Dendritic cell treated with granulocyte-macrophage colony-stimulating factor and Interleukin-4, amounts not matched to agents 40 ng/mL and 50 ng/mL, for 4 days (primary cell): ENCODE results near the gene TEKT2.

ENCODE experiments used
- H3K27ac Mint-ChIP-seq: one replicate; pipeline ENCODE4 v1.8.0; 2022; ENCODE audit warnings: mild to moderate bottlenecking, mixed read lengths
- H3K27me3 Mint-ChIP-seq: one replicate; pipeline ENCODE4 v1.8.0; 2022; ENCODE audit warnings: mild to moderate bottlenecking, mixed read lengths
- H3K36me3 Mint-ChIP-seq: one replicate; pipeline ENCODE4 v1.8.0; 2022; ENCODE audit warnings: low read depth, mixed read lengths
- H3K4me1 Mint-ChIP-seq: one replicate; pipeline ENCODE4 v1.8.0; 2022; ENCODE audit warnings: low read depth, mixed read lengths
- H3K4me3 Mint-ChIP-seq: one replicate; pipeline ENCODE4 v1.8.0; 2022; ENCODE audit warnings: mild to moderate bottlenecking, moderate library complexity, mixed read lengths
- H3K9me3 Mint-ChIP-seq: one replicate; pipeline ENCODE4 v1.8.0; 2022; ENCODE audit warnings: mixed read lengths
- intact Hi-C: fragments of 100-400 bp; cut with micrococcal nuclease; formaldehyde crosslinking; loops from one replicate; pipeline ENCODE4 v1.15.0; 2022

The TEKT2 gene

DNA sequence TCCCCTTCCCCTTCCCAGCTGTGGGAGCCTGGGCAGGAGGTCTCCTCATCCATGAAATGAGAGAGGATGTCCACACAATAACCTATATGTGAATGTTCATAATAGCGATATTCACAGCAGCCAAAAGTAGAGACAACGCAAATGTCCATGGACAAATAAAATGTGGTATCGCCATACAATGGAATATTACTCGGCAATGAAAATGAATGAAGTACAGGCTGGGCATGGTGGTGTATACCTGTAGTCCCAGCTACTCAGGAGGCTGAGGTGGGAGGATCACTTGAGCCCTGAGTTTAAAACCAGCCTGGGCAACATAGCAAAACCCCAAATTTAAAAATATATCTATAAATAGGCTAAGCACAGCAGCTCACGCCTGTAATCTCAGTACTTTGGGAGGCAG, 17.7 kb downstream of the TEKT2 start:
- Mint-ChIP-seq H3K4me1 (peaks cover 22% of the 10 kb centered on the region), H3K27ac (no peak overlapping the region), H3K9me3 (no peaks in the 10 kb centered on the region), H3K4me3 (no peak overlapping the region), H3K36me3 (peaks cover 14% of the 10 kb centered on the region), H3K27me3 (no peaks in the 10 kb centered on the region)
- intact Hi-C loops: loop anchor here (2.0 to 5.0 kb wide), 3 partner anchors 33 to 186 kb away; no protein-coding TSS in a partner anchor

DNA sequence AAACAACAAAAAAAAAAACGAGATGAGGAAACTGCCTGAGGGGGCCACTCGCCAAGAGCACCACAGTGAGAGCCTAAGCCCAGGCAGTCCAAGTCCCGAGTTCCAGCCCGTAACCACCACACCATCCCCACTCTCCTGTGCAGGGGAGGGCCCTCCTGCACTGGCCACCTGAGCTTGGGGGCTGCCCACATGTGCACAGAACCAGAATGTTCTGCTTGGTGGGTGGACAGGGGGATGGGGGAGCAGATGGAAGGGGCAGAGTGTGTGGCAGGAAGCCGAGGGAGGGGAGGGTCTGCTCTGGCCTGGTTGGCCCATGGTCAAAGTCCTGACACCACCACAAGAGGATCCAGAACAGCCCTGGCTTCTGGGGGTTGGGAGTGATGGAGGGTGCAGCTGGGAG, 22.4 kb downstream of the TEKT2 start:
- intact Hi-C loops: no loop called here
- Mint-ChIP-seq H3K27ac (no peak overlapping the region), H3K4me3 (no peak overlapping the region)

DNA sequence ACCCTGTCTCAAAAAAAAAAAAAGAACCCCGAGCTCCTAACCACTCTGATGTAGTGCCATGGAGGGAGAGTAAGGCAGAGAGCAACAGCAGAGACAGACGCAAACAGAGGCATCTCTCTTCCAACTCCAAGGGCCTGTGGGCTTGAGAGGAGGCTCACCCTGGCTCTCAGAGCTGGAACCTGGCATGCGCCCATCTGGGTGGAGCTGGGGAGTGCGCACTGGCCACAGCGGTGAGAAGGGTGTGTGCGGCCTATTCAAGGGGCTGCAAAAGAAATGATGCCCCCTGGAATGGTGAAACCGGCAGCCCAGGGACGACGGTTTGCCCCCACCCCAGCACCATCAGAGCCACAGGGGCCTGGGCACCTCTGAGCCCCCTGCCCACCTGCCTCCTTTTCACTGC, 23.5 kb downstream of the TEKT2 start:
- no peak overlapping the region for H3K4me3 Mint-ChIP-seq
- peaks cover 8% of the 10 kb centered on the region for H3K4me1 Mint-ChIP-seq
- H3K36me3 Mint-ChIP-seq: no peaks in the 10 kb centered on the region
- H3K27me3 Mint-ChIP-seq: peaks cover 7% of the 10 kb centered on the region
- intact Hi-C loops: no loop called here
- no peaks in the 10 kb centered on the region for H3K9me3 Mint-ChIP-seq
- H3K27ac Mint-ChIP-seq: no peak overlapping the region

More for the DNA sequence above, 22.4 kb downstream of the TEKT2 start:
- H3K27me3 Mint-ChIP-seq: peaks cover 7% of the 10 kb centered on the region
- H3K9me3 Mint-ChIP-seq: no peaks in the 10 kb centered on the region
- no peaks in the 10 kb centered on the region for H3K36me3 Mint-ChIP-seq
- H3K4me1 Mint-ChIP-seq: peaks cover 4% of the 10 kb centered on the region

DNA sequence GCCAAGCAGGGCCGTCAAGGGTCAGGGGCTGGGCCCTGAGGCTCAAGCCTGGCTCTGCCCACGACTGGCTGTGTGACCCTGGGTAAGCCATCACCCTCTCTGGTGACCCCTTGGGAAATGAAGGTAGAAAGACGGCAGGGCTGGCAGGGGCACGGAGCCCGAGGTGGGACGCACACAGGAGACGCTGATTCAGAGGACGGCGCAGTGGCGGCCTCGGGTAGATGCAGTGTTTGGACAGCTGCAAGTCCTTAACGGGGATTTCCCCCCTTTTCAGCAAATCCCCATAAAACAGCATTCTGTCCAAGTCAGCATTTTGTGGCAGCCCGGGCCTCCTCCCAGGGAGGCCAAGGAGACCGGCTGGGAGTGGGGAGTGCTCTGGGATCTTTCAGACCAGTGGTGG, 24.4 kb downstream of the TEKT2 start:
- Mint-ChIP-seq H3K4me1 (peaks cover 8% of the 10 kb centered on the region), H3K9me3 (no peaks in the 10 kb centered on the region), H3K27ac (no peak overlapping the region), H3K36me3 (peaks cover 3% of the 10 kb centered on the region), H3K4me3 (no peak overlapping the region), H3K27me3 (peaks cover 7% of the 10 kb centered on the region)
- intact Hi-C loops: no loop called here

DNA sequence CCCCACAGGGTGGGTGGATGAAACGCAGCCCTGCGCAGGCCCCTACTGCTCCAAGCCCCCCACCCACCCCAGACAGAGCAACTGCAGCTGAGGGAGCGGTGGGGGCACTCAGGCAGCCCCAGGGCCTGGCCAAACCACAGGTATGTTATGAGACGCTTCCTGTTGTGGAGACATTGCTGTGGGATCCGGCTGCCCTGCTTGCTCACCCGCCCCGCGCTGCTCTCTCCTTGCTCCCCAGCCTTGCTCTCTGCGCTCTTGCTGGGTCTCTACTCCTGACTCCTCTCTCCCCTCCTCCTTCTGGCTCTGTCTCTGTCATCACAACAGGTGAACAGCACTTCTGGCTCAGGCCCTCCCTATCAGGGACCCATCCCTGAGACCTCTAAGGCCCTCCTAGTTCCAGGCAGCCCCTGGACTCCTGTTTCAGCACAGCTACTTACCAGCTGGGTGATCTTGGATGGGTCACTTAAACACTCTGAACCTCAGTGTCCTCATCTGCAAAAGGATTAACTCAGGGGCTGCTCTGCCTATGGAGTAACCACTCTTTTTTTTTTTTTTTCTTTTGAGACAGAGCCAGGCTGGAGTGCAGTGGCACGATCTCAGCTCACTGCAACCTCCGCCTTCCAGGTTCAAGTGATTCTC, 25.3 kb downstream of the TEKT2 start:
- peak overlapping the region; percentile 61 for H3K27ac Mint-ChIP-seq
- intact Hi-C loops: no loop called here
- peaks cover 7% of the 10 kb centered on the region for H3K36me3 Mint-ChIP-seq
- H3K4me3 Mint-ChIP-seq: no peak overlapping the region
- H3K27me3 Mint-ChIP-seq: peaks cover 7% of the 10 kb centered on the region
- H3K9me3 Mint-ChIP-seq: no peaks in the 10 kb centered on the region
- H3K4me1 Mint-ChIP-seq: peaks cover 8% of the 10 kb centered on the region

DNA sequence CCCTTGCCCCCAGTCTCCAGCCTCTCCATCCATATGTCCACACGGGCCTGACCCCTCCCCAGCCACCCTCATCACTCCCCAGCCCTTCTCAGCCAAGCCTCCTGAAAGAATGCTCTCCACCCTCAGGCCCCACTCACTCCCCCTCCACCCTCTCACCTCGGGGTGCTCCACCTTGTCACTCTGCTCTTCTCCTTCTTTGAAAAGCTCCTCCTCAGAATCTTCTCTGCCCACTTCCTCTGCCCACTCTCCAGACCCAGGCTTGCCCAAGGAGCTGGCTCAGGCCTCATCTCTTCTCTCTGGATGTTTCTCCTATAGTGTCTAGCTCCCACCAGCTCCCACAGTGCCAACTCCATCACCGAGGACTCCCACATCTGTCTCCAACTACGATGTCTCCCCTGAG, 27.3 kb downstream of the TEKT2 start:
- intact Hi-C loops: no loop called here
- peaks cover 7% of the 10 kb centered on the region for H3K27me3 Mint-ChIP-seq
- H3K27ac Mint-ChIP-seq: peak overlapping the region; percentile 10
- peaks cover 15% of the 10 kb centered on the region for H3K4me1 Mint-ChIP-seq
- H3K4me3 Mint-ChIP-seq: no peak overlapping the region
- H3K36me3 Mint-ChIP-seq: peaks cover 7% of the 10 kb centered on the region
- no peaks in the 10 kb centered on the region for H3K9me3 Mint-ChIP-seq

DNA sequence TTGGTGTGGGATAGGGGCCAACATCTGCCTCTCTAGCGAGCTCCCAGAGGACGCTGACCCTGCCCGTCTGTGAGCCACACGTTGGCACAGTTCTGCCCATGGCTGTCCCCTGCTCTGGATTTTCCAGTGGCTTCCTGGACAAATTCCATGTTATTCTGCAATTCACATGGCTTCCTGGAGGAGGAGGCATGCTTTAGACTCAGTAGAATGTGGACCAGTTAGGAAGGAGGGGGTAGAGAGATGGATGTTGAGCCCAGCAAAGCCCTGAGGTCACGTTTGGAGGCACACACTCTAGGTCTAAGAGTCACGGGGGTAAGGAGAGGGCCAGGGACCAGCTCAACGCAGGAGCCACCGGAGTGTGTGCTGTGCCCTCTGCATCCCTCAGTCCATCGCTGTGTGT, 28.9 kb downstream of the TEKT2 start:
- H3K27ac Mint-ChIP-seq: no peak overlapping the region
- no peaks in the 10 kb centered on the region for H3K9me3 Mint-ChIP-seq
- peaks cover 22% of the 10 kb centered on the region for H3K4me1 Mint-ChIP-seq
- H3K4me3 Mint-ChIP-seq: no peak overlapping the region
- intact Hi-C loops: no loop called here
- H3K36me3 Mint-ChIP-seq: peaks cover 7% of the 10 kb centered on the region
- H3K27me3 Mint-ChIP-seq: peaks cover 7% of the 10 kb centered on the region

DNA sequence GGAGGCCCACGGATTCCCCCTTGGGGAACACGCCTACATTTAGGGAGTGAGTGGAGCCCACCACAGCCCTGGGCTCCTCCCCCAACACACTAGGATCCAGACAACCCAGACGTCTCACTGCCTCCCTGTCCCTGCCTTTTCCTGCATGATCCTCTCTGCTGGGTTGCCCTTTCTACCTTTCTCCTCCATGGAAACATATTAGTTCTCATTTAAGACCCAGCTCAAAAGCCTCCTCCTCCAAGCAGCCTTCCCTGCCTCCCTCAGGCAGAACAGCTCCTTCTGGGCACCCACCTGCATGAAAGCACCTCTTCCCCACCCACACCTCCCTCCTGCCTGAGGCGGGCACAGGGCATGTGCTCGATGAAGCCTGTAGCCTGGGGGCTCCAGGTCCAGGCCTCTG, 30.5 kb downstream of the TEKT2 start:
- intact Hi-C loops: no loop called here
- Mint-ChIP-seq H3K4me3 (no peak overlapping the region), H3K27me3 (peaks cover 6% of the 10 kb centered on the region), H3K9me3 (no peaks in the 10 kb centered on the region), H3K36me3 (peaks cover 7% of the 10 kb centered on the region), H3K27ac (no peak overlapping the region), H3K4me1 (peaks cover 35% of the 10 kb centered on the region)

DNA sequence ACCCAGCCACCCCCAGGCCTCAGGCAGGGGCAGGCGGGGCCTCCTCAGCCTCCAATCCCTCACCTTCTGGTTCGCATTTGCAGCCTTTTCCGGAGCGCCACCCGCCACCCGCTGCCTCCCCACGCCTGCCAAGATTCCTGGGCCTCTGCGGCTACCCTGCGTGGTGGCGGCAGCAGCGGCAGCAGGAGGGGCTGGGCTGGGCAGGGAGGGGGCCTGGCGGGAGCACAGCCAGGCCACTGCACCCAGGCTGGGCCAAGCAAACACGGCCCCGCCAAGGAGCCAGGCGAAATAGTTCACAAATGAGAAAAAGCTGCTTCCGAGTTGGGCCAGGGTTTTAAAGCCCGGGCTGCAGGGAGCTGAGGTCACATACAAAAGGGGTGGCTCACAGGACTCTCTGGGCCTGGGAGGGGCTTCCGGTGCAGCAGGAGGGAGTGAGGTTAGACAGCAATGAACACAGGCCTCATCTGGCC, 31.3 kb downstream of the TEKT2 start:
- peaks cover 43% of the 10 kb centered on the region for H3K4me1 Mint-ChIP-seq
- H3K36me3 Mint-ChIP-seq: peaks cover 7% of the 10 kb centered on the region
- no peak overlapping the region for H3K4me3 Mint-ChIP-seq
- no peaks in the 10 kb centered on the region for H3K9me3 Mint-ChIP-seq
- intact Hi-C loops: no loop called here
- H3K27me3 Mint-ChIP-seq: peaks cover 4% of the 10 kb centered on the region
- no peak overlapping the region for H3K27ac Mint-ChIP-seq

DNA sequence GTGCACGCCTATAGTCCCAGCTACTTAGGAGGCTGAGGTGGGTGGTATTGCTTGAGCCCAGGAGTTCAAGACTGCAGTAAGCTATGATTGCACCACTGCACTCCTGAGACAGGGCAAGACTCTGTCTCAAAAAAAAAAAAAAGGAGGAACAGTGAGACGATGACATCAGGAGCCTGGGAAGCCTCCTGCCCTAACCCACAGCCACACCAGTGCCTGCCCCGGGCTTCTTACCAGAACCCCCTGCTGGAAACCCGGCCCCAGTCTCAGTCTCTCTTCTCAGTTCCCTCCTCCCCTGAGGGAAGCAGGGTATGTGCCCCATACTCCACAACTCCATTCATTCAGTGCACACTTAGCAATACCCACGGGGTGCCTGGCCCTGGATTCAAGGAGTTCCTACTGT, 32.0 kb downstream of the TEKT2 start:
- Mint-ChIP-seq H3K4me1 (peaks cover 47% of the 10 kb centered on the region), H3K36me3 (peaks cover 7% of the 10 kb centered on the region), H3K4me3 (no peak overlapping the region), H3K9me3 (no peaks in the 10 kb centered on the region), H3K27ac (no peak overlapping the region), H3K27me3 (peaks cover 3% of the 10 kb centered on the region)
- intact Hi-C loops: no loop called here

DNA sequence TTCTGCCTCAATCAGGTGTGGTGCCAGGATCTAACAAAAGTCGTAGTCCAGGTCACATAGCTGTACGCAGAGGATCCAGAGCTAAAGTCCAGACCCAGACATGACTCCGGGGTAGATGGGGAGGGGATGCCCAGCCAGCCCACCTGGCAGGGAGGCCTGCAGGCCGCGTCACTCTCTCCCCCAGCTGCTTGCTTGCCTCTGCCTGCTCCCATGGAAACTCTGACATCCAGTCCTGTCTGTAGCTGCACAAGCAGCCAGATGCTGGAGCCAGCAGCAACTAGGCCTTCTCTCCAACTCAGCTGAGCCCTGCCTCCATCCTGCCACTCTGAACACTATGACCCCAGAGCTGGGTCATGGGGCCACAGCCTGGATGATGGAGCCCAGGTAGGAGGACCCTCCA, 33.0 kb downstream of the TEKT2 start:
- H3K27ac Mint-ChIP-seq: no peak overlapping the region
- no peaks in the 10 kb centered on the region for H3K27me3 Mint-ChIP-seq
- H3K36me3 Mint-ChIP-seq: peaks cover 7% of the 10 kb centered on the region
- H3K4me3 Mint-ChIP-seq: no peak overlapping the region
- H3K4me1 Mint-ChIP-seq: peaks cover 43% of the 10 kb centered on the region
- no peaks in the 10 kb centered on the region for H3K9me3 Mint-ChIP-seq
- intact Hi-C loops: no loop called here

DNA sequence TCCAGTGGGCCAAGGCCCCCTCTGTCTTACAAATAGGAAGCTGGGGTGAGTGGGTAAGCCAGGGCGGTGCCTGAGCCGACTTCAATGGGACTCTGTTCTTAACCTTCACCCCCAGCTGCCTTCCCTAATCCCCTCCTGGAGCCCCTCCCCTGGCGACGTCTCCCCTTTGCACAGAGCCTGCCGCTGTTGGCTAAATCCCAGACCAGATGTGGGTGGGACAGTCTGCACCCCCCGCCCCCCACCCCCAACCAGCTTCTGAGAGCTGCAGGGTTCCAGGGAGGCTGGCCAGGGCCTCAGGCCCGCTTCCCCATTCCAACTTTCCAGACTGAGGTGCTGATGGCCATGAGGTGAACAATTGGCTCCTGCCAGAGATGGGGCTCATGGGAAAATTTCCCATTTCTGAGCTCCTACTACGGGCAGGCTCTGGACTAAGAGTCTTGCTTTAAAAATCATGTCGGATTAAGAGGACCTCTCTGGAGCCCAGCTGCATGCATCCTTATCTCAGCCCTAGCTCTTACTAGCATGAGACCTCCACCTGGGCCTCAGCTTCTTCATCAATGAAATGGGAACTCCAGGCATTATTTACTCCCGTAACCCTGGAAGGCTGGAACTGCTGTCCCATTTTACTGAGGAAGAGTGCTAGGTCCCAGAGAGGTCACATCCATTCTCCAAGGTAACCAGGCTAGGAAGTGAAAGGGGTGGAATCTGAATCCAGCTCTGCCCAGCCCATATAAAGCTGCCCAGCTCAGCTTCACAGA, 34.7 kb downstream of the TEKT2 start:
- intact Hi-C loops: no loop called here
- Mint-ChIP-seq H3K4me1 (peaks cover 61% of the 10 kb centered on the region), H3K4me3 (no peak overlapping the region), H3K9me3 (no peaks in the 10 kb centered on the region), H3K27ac (no peak overlapping the region), H3K27me3 (no peaks in the 10 kb centered on the region), H3K36me3 (peaks cover 1% of the 10 kb centered on the region)

DNA sequence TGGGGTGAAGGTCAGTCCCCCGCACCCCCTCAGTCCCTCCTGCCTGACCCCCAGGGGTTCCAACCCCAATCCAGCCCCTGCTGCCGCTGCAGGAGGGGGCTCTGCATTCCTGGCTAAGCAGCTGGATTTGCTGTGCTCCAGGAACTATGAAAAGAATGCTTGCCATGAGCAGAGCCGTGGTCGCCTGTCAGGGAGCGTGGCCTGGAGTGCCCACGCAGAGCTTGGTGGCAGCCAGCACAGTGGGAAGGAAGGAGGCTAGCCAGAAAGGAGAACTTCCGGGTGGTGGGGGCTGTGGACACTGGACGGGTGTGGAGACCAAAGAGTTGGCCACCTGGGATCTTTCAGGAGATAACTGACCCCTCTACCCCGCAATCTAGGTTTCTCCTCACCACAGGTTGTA, 35.6 kb downstream of the TEKT2 start:
- H3K27me3 Mint-ChIP-seq: peaks cover 2% of the 10 kb centered on the region
- intact Hi-C loops: no loop called here
- H3K4me1 Mint-ChIP-seq: peaks cover 69% of the 10 kb centered on the region
- H3K9me3 Mint-ChIP-seq: no peaks in the 10 kb centered on the region
- no peak overlapping the region for H3K4me3 Mint-ChIP-seq
- peak overlapping the region; percentile 67 for H3K27ac Mint-ChIP-seq
- H3K36me3 Mint-ChIP-seq: no peaks in the 10 kb centered on the region

DNA sequence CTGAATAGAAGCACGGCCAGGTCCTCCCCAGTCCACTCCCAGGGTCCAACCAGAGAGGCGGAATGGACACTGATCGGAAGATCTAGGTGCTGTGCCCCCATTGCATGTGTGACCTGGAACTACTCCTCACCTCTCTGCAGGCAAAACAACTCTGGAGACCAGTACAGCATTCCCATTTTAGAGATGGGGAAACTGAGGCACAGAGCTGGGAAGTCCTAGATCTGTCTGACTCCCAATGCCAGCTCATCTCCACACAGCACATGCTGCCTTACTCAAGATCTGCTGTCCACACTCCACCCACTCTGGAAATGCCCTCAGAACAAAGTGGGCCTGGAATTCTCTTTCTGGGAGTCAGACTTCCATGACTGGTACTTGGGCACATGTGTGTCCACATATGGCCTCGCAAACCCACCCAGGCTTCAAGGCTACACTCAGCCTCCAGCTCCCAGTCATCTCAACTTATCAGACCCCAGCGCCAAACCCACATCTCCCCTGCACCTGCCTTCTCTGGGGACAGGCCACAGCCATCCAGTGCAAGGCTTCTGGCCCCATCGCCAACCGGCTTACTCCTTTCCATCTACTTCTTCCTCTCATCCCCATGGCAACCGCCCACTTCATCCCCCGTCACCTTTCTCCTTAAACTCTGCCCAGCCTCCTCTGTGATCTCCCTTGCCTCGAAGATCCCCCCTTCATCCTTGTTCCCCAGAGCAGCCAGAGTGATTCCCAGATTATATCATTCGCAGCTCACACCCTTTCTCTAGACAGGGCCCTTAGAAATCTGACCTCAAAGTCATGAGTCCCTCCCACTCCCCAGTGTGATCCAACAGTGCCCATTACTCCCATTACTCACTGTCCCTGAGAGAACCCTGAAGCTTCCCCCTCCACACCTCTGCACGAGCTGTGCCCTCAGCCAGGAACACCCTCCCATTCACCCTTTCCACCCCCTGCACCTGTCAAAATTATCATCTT, 38.5 kb downstream of the TEKT2 start:
- Mint-ChIP-seq H3K36me3 (no peaks in the 10 kb centered on the region), H3K27ac (peak overlapping the region; percentile 80), H3K4me3 (peak overlapping the region; percentile 44), H3K27me3 (peaks cover 18% of the 10 kb centered on the region), H3K4me1 (peaks cover 78% of the 10 kb centered on the region), H3K9me3 (no peaks in the 10 kb centered on the region)
- intact Hi-C loops: no loop called here
